ENCODE data around the gene TRIM34.

GRCh38 chr11:5611627-5612026 is 13.2 kb upstream of the TRIM34 start:
- TF ChIP-seq CTCF (IDR thresholded peaks at IDR 0.05) (peak; percentile 41), POLR2AphosphoS5 (IDR thresholded peaks at IDR 0.05; ENCODE audit: low read depth, low read length) (no peak)

Measured in Panc1 (cell line).